Skeletal muscle tissue (tissue), 4 donors: ENCODE measurements around the gene FMN1. TPM values are rescaled to one million over a fixed set of nuclear protein-coding genes. Genes with fewer than 3 reads are reported as not detected.

ENCODE experiments used
- H3K27ac ChIP-seq: one replicate; pipeline ENCODE4 v1.7.0; 2013; ENCODE audit warnings: mild to moderate bottlenecking, low read depth, low read length, inconsistent platforms
- H3K27me3 ChIP-seq, 3 donors: one replicate each; pipeline ENCODE4 v1.7.0; 2013; ENCODE audit warnings: low read length in 3 of 3; ENCODE audit not compliant: control insufficient read depth in 3 of 3, insufficient read depth in 3 of 3
- H3K36me3 ChIP-seq, 3 donors: one replicate each; pipeline ENCODE4 v1.7.0; 2013; ENCODE audit warnings: low read length in 3 of 3; ENCODE audit not compliant: control insufficient read depth in 3 of 3, insufficient read depth in 3 of 3
- H3K4me1 ChIP-seq, 3 donors: one replicate each; pipeline ENCODE4 v1.7.0; 2013; ENCODE audit warnings: low read length in 3 of 3, mild to moderate bottlenecking in 3 of 3; ENCODE audit not compliant: control insufficient read depth in 3 of 3, insufficient read depth in 3 of 3
- H3K4me3 ChIP-seq, 3 donors: one replicate each; pipeline ENCODE4 v1.7.0; 2013; ENCODE audit warnings: low read length in 3 of 3
- H3K9ac ChIP-seq, 3 donors: one replicate each; pipeline ENCODE4 v1.7.0; 2013; ENCODE audit warnings: low read length in 3 of 3, mild to moderate bottlenecking in 3 of 3, moderate library complexity in 2 of 3, low read depth in 1 of 3
- H3K9me3 ChIP-seq, 3 donors: one replicate each; pipeline ENCODE4 v1.7.0; 2013; ENCODE audit warnings: low read length in 3 of 3; ENCODE audit not compliant: control insufficient read depth in 3 of 3
- total RNA-seq: library from RNA; depleted of rRNA; stranded (reverse); fragments of >200 nt; gene quantifications from one replicate; pipeline ENCODE4 v1.2.3, GENCODE V29; 2014
- donor health status: Osteomylitis.

The FMN1 gene
- total RNA-seq, 1 donor from 2014 or later, result 3.7 TPM

- peaks cover 25 to 45% (median 28%) of the 10 kb centered on the region in 3 donors for H3K4me1 ChIP-seq
- H3K27me3 ChIP-seq, result no peaks in the 10 kb centered on the region
- no peaks in the 10 kb centered on the region for H3K9me3 ChIP-seq
- H3K9ac ChIP-seq, result no peak overlapping the region
- H3K36me3 ChIP-seq, result no peaks in the 10 kb centered on the region
- H3K4me3 ChIP-seq, result no peak overlapping the region
- H3K27ac ChIP-seq, result no peak overlapping the region
These were observed 62.8 kb downstream of the FMN1 start for GRCh38 chr15:33131552-33132232.

DNA sequence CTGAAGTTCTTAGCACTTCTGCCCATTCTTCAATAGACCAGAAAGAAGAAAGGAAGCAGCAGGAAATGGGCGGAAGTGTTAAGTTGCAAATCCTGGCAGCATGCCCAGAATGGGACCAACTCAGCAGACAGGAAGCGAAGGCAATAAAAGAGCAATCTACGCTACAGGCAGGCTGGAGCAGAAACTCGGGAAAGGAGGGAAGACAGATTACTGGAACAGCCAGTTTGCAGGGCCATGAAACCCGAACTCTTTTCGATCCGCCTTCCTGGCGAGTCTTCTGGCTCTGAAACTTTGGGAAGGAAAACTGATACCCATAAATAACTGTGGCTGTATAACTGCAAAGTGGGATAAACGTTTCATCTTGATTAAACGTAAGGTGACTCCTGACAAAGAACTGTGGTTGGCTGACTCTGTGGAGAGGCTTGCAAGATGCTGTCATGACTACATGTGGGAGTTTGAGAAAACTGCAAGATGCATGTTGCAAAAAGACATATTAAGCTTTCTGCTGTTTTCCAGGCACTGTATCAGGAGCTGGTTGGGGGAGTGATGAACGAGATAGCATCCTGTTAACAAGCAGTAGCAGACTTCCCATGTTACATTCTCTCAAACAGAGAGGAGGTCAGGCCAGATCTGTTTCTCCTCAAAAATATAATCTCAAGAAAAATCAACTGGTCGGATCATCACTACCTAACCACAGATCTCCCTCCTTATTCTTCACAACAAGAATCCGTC lies 67.8 kb downstream of the FMN1 start:
- no peak overlapping the region for H3K27ac ChIP-seq
- H3K9me3 ChIP-seq, result no peaks in the 10 kb centered on the region
- no peaks in the 10 kb centered on the region for H3K27me3 ChIP-seq
- H3K36me3 ChIP-seq, result no peaks in the 10 kb centered on the region
- H3K4me3 ChIP-seq, result peak overlapping the region in 2 of 3 donors; percentile 1 to 11
- H3K4me1 ChIP-seq, result peaks cover 15 to 21% (median 15%) of the 10 kb centered on the region in 3 donors
- no peak overlapping the region for H3K9ac ChIP-seq

DNA sequence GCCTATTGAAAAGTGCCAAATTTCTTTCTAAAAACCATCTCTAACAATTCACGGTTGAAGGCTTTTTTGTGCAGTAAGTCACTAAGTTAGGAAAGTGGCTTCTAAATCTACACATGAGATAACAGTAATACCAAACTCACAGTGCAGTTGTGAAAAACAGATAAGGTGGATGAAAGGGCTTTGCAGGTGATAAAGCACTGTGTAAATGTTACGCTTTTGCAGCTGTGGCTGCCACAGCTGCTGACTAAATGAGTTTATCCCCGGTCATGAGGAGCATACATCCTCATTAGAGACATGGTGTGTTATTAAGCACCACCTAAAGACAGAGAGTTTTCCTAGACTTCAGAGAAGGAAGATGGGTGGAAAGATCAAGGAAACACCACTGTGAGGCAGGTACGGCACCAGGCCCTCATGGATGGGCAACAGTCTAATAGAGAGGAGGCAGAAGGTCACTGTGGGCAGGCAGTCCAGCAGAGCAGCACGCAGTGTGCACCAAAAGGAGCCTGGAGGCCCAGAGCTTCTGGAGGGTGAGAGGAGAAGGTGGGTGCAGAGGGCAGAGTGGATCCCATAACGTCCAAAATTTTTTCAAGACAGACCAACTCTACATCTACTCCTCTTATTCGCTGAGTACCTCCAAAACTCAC lies 68.5 kb downstream of the FMN1 start:
- H3K36me3 ChIP-seq, result no peaks in the 10 kb centered on the region
- H3K9me3 ChIP-seq, result no peaks in the 10 kb centered on the region
- peaks cover 10 to 15% (median 10%) of the 10 kb centered on the region in 3 donors for H3K4me1 ChIP-seq
- no peak overlapping the region for H3K4me3 ChIP-seq
- no peak overlapping the region for H3K27ac ChIP-seq
- H3K27me3 ChIP-seq, result no peaks in the 10 kb centered on the region
- no peak overlapping the region for H3K9ac ChIP-seq

DNA sequence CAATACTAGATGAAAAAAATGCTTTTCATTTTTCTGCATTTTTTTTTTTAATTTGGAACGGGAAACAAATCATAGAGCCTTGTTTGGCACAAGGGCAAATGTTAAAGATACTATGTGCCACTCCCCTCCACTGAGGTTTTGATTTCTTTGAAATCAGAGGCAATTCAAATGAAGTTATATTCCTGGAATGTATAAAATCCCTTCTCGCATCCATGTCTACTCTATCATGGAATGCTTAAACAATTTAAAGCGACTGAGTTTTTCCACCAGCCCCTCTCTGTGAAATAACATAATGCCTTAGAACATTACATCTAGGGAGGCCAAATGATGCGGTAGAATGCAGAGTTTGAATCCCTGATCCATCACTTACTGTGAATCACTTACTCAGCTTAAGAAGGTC lies 69.7 kb downstream of the FMN1 start:
- Histone ChIP-seq H3K4me3 (no peak overlapping the region), H3K9me3 (no peaks in the 10 kb centered on the region), H3K36me3 (no peaks in the 10 kb centered on the region), H3K27ac (no peak overlapping the region), H3K4me1 (peaks cover 10 to 15% (median 10%) of the 10 kb centered on the region in 3 donors), H3K27me3 (no peaks in the 10 kb centered on the region), H3K9ac (no peak overlapping the region)

DNA sequence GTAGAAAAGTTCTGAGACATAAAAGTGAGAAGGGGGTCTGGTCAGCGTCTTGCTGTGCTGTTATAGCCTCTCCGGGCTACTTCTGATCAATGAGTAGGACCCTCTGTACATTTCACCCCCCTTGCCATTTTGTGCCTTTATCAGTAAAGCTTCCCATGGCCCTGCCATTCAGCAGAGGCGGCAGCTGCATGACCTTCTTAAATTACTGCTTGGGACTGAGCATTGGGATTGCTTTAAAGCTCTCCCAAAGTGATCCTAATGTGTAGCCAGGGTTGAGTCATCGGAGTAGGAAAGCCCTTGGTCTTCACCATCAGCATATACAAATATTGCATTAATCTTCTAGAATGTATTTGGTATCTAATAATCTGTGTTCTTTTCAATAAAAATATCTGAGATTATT lies 70.2 kb downstream of the FMN1 start:
- no peak overlapping the region for H3K9ac ChIP-seq
- H3K27ac ChIP-seq, result no peak overlapping the region
- no peak overlapping the region for H3K4me3 ChIP-seq
- no peaks in the 10 kb centered on the region for H3K9me3 ChIP-seq
- H3K36me3 ChIP-seq, result no peaks in the 10 kb centered on the region
- H3K27me3 ChIP-seq, result no peaks in the 10 kb centered on the region
- peaks cover 10 to 15% (median 10%) of the 10 kb centered on the region in 3 donors for H3K4me1 ChIP-seq

GRCh38 chr15:33119865-33120264 lies 74.6 kb downstream of the FMN1 start:
- Histone ChIP-seq H3K9me3 (no peaks in the 10 kb centered on the region), H3K36me3 (no peaks in the 10 kb centered on the region), H3K27me3 (no peaks in the 10 kb centered on the region), H3K27ac (no peak overlapping the region), H3K4me1 (peaks cover 0 to 12% (median 4%) of the 10 kb centered on the region in 3 donors), H3K9ac (no peak overlapping the region), H3K4me3 (no peak overlapping the region)

DNA sequence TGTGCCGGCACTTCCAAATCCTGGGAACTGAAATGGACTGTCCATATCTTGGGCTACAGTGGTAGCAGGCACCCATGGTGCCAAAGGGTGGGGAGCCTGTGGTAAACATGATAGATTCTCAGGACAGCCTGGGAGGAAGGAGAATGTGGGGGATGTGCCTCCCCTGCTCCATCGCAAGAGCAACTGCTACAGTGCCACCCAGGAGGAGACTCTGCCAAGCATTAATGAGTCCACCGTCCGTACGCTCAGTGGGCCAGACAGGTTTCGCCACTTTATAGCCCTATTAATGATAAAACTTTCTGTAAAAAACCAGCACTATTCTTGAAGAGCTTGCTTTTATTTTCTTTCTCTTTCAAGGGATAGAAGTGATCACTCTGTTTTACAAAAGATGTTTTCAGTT lies 75.2 kb downstream of the FMN1 start:
- no peak overlapping the region for H3K27ac ChIP-seq
- H3K4me1 ChIP-seq, result peaks cover 0 to 10% (median 2%) of the 10 kb centered on the region in 3 donors
- H3K27me3 ChIP-seq, result no peaks in the 10 kb centered on the region
- no peak overlapping the region for H3K9ac ChIP-seq
- no peaks in the 10 kb centered on the region for H3K36me3 ChIP-seq
- no peaks in the 10 kb centered on the region for H3K9me3 ChIP-seq
- no peak overlapping the region for H3K4me3 ChIP-seq

DNA sequence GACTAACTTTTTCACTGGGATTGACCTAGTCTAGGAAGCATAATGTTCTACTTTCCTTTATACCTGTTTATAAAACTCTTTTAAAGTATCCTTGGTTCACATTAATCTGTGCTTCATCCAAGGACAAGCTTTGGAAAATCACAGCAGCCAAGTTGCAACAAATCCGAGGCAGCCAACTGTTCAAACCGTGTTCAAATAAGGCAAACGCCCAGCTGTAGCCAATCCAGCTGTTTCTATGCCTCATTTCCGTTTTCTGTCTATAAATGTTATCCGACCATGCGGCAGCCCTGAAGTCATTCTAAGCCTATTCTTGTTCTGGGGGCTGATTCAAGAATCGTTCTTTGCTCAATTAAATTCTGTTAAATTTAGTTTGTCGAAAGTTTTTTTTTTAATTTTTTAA lies 78.3 kb downstream of the FMN1 start:
- H3K27me3 ChIP-seq, result no peaks in the 10 kb centered on the region
- no peaks in the 10 kb centered on the region for H3K9me3 ChIP-seq
- no peak overlapping the region for H3K27ac ChIP-seq
- no peak overlapping the region for H3K4me3 ChIP-seq
- H3K4me1 ChIP-seq, result peaks cover 0 to 8% (median 0%) of the 10 kb centered on the region in 3 donors
- no peaks in the 10 kb centered on the region for H3K36me3 ChIP-seq
- H3K9ac ChIP-seq, result no peak overlapping the region

GRCh38 chr15:33115191-33115861 lies 79.2 kb downstream of the FMN1 start:
- no peaks in the 10 kb centered on the region for H3K9me3 ChIP-seq
- H3K4me1 ChIP-seq, result peaks cover 0 to 8% (median 0%) of the 10 kb centered on the region in 3 donors
- H3K4me3 ChIP-seq, result no peak overlapping the region
- no peak overlapping the region for H3K27ac ChIP-seq
- H3K36me3 ChIP-seq, result no peaks in the 10 kb centered on the region
- no peaks in the 10 kb centered on the region for H3K27me3 ChIP-seq
- no peak overlapping the region for H3K9ac ChIP-seq
